WTC11 (cell line): Measurements from ENCODE around the gene LSM4.

Experiments
- ATF6 ChIP-seq: sonication (generic); formaldehyde crosslinking; IDR thresholded peaks from 2 replicates; pipeline ENCODE4 v1.8.1; 2023; ENCODE audit warnings: mild to moderate bottlenecking, missing genetic modification reagents
- CTCF ChIP-seq: fragments of 200-600 bp; IDR thresholded peaks from 2 replicates; pipeline ENCODE4 v1.8.0; 2022; ENCODE audit warnings: antibody characterized with exemption
- ELF4 ChIP-seq: sonication (generic); formaldehyde crosslinking; IDR thresholded peaks from 2 replicates; pipeline ENCODE4 v1.8.1; 2022; ENCODE audit warnings: low read depth, mild to moderate bottlenecking, moderate library complexity, missing genetic modification reagents
- FOXP1 ChIP-seq: sonication (generic); formaldehyde crosslinking; IDR thresholded peaks from 2 replicates; pipeline ENCODE4 v1.8.0; 2022; ENCODE audit warnings: missing genetic modification reagents, mild to moderate bottlenecking, moderate library complexity, borderline replicate concordance
- GTF2I ChIP-seq: fragments of 250-450 bp; sonication (Bioruptor Pico); conservative IDR thresholded peaks from 2 replicates; pipeline ENCODE4 v1.4.0; 2021; ENCODE audit warnings: mild to moderate bottlenecking
- KAT7 ChIP-seq: sonication (generic); formaldehyde crosslinking; IDR thresholded peaks from 2 replicates; pipeline ENCODE4 v1.8.1; 2023; ENCODE audit warnings: missing genetic modification reagents, mild to moderate bottlenecking, borderline replicate concordance
- MLX ChIP-seq: sonication (generic); formaldehyde crosslinking; IDR thresholded peaks from 2 replicates; pipeline ENCODE4 v1.8.1; 2023; ENCODE audit warnings: mild to moderate bottlenecking, missing genetic modification reagents, moderate library complexity
- NR2C2 ChIP-seq: sonication (generic); formaldehyde crosslinking; IDR thresholded peaks from 2 replicates; pipeline ENCODE4 v1.8.0; 2022; ENCODE audit warnings: mild to moderate bottlenecking, missing genetic modification reagents
- RELA ChIP-seq: sonication (generic); formaldehyde crosslinking; IDR thresholded peaks from 2 replicates; pipeline ENCODE4 v1.8.1; 2022; ENCODE audit warnings: missing genetic modification reagents, mild to moderate bottlenecking, borderline replicate concordance
- SP1 ChIP-seq: sonication (generic); formaldehyde crosslinking; conservative IDR thresholded peaks from 2 replicates; pipeline ENCODE4 v1.8.1; 2022; ENCODE audit warnings: missing genetic modification reagents
- TEAD1 ChIP-seq: sonication (generic); formaldehyde crosslinking; IDR thresholded peaks from 2 replicates; pipeline ENCODE4 v1.8.0; 2022; ENCODE audit warnings: mild to moderate bottlenecking, missing genetic modification reagents
- ZNF281 ChIP-seq: sonication (generic); formaldehyde crosslinking; IDR thresholded peaks from 2 replicates; pipeline ENCODE4 v1.8.0; 2023; ENCODE audit warnings: mild to moderate bottlenecking, missing genetic modification reagents

GRCh38 chr19:18274781-18275356 is 48.0 kb downstream of the LSM4 start:
- TF ChIP-seq CTCF (no peak), KAT7 (no peak), ZNF281 (CRISPR knock-in tag) (no peak), RELA (CRISPR knock-in tag) (no peak), SP1 (no peak), FOXP1 (CRISPR knock-in tag) (no peak), MLX (no peak), TEAD1 (CRISPR knock-in tag) (no peak), NR2C2 (CRISPR knock-in tag) (no peak), ATF6 (CRISPR knock-in tag) (no peak), GTF2I (CRISPR knock-in tag) (no peak), ELF4 (CRISPR knock-in tag) (no peak)
